Activated CD4-positive, CD25-positive, alpha-beta regulatory T cell treated with anti-CD3 and anti-CD28 coated beads, Interleukin-2, amount 50 U/mL, for 24 hours (primary cell): ENCODE results near the gene RAB22A.

Experiments
- ATAC-seq, 2 donors: fragments of 150-1000 bp; cut with Tn5 transposase; one replicate each; pipeline ENCODE4 v1.10.0; 2021; ENCODE audit warnings: mild to moderate bottlenecking in 1 of 2, moderate library complexity in 1 of 2

The RAB22A gene

DNA sequence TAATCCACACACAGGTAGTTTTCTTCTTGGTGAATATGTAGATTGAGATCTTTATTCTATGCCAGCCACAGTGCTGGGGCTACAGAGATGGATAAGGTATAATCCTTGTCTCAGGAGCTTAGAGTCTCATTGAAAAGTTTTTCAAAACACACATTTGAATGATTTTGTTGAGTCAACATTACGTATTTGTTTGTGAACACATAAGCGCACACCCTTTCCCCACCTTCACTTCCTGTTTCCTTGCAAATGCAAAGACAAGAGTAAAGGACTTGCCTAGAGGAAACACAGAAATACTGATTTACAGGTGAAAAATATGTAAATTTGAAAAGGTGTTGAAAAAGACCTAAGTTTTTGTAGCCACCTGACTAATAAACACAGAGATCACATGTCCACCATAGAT lies 107.3 kb downstream of the RAB22A start:
- ATAC-seq: peak in 1 of 2 donors; percentile 33
